GM18909 (cell line): Measurements from ENCODE around the gene CIDEB.

Experiments
- ATAC-seq: cut with Tn5 transposase; IDR thresholded peaks from one replicate; pipeline ENCODE4 v1.9.1; 2021; ENCODE audit warnings: mild to moderate bottlenecking; ENCODE audit not compliant: unreplicated experiment, poor library complexity

CIDEB gene

GRCh38 chr14:24314377-24315193 lies 6.8 kb upstream of the CIDEB start:
- ATAC-seq, result no peak

- ATAC-seq, result no peak
Observed at GRCh38 chr14:24313913-24314312, 6.1 kb upstream of the CIDEB start.

- ATAC-seq, result no peak
Observed at GRCh38 chr14:24312736-24313507, 5.1 kb upstream of the CIDEB start.

GRCh38 chr14:24311837-24312615 lies 4.2 kb upstream of the CIDEB start:
- no peak for ATAC-seq

GRCh38 chr14:24310646-24311604 lies 3.1 kb upstream of the CIDEB start, which contains the start of gene LTB4R:
Gene LTB4R (plus strand): TSS chr14:24311502. CDS start chr14:24315652, 4,150 bp downstream.
- ATAC-seq, result peak; percentile 68

GRCh38 chr14:24310265-24310645 lies 2.5 kb upstream of the CIDEB start:
- ATAC-seq, result no peak

- ATAC-seq, result no peak
Observed at GRCh38 chr14:24309538-24310264, 1.9 kb upstream of the CIDEB start, which contains the start of gene LTB4R2. Gene LTB4R2 (plus strand): TSS chr14:24310140. CDS start chr14:24310665, 525 bp downstream.

GRCh38 chr14:24308342-24309124 lies 756 bp upstream of the CIDEB start:
- no peak for ATAC-seq

GRCh38 chr14:24307156-24307574 lies 612 bp downstream of the CIDEB start:
- ATAC-seq, result no peak

- no peak for ATAC-seq
Observed at GRCh38 chr14:24304019-24304387, 3.8 kb downstream of the CIDEB start.

GRCh38 chr14:24300326-24300980 lies 7.3 kb downstream of the CIDEB start:
- ATAC-seq, result no peak

GRCh38 chr14:24299255-24300191 lies 8.3 kb downstream of the CIDEB start, which contains the start of the genes DHRS1 and NOP9:
Gene DHRS1 (minus strand): TSS chr14:24299780. CDS start chr14:24299106, 674 bp downstream.
Gene NOP9 (plus strand): TSS chr14:24299850. CDS start chr14:24299955, 105 bp downstream.
- ATAC-seq, result peak; percentile 80

GRCh38 chr14:24298892-24299254 lies 8.9 kb downstream of the CIDEB start:
- peak; percentile 7 for ATAC-seq

- ATAC-seq, result peak; percentile 15
Observed at GRCh38 chr14:24297190-24297964, 10.4 kb downstream of the CIDEB start.

- peak; percentile 57 for ATAC-seq
Observed at GRCh38 chr14:24296341-24297157, 11.2 kb downstream of the CIDEB start.
